ENCODE results near the gene IFT80.

IFT80 gene

DNA sequence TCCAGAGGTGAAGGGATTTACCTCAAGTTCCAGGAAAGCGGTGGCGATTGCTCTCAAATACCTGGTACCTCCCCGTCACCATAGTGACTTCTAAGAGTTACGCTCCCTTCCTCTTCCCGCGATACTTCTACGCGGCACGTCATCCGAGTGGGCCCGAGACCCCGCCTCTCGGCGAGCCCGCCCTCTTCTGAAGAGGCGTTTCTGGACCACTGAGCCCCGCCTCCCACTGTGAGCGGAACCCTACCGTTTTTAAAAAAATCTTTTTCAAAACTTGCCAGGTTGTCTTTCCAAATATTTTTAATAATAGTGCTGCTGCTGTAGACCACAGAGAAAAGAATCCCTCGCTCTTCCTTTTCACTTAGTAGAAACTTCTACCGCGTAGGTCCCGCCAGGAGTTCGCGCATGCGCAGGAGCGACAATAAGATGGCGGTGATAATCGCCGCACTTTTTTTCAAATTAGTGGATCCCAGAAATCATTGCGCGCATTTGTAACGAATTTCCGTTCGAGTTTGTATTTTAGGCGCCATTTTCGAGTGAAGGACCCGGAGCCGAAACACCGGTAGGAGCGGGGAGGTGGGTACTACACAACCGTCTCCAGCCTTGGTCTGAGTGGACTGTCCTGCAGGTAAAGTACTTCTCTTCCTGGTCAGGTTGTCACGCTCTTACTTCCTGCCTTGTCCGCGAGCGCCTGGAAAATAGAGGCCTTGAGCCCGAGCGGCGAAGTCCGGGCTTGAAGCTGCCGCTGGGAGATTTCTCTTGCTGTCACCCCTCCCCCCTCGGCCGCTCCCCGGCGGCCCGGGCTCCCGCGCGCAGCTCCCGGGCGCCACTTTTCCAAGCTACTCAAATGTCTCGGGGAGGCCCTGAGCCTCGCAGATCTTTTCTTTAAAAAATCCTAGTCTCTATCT lies at the start of gene IFT80, which contains the start of gene SMC4:
Gene IFT80 (minus strand): TSS at position 101 of the 905 bp plus-strand sequence. CDS start 14,625 bp downstream, outside the sequence.
Gene SMC4 (plus strand): TSS at position 526 of the 905 bp plus-strand sequence. CDS start 1,177 bp downstream, outside the sequence.
- TF ChIP-seq, protein P1, sequence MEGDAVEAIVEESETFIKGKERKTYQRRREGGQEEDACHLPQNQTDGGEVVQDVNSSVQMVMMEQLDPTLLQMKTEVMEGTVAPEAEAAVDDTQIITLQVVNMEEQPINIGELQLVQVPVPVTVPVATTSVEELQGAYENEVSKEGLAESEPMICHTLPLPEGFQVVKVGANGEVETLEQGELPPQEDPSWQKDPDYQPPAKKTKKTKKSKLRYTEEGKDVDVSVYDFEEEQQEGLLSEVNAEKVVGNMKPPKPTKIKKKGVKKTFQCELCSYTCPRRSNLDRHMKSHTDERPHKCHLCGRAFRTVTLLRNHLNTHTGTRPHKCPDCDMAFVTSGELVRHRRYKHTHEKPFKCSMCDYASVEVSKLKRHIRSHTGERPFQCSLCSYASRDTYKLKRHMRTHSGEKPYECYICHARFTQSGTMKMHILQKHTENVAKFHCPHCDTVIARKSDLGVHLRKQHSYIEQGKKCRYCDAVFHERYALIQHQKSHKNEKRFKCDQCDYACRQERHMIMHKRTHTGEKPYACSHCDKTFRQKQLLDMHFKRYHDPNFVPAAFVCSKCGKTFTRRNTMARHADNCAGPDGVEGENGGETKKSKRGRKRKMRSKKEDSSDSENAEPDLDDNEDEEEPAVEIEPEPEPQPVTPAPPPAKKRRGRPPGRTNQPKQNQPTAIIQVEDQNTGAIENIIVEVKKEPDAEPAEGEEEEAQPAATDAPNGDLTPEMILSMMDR (IDR thresholded peaks at IDR 0.05; ENCODE audit: low read depth, low read length): no peak
- H3K4me3 ChIP-seq (ENCODE audit: low read depth, low read length): peak within 1 kb of the TSS; percentile 83

DNA sequence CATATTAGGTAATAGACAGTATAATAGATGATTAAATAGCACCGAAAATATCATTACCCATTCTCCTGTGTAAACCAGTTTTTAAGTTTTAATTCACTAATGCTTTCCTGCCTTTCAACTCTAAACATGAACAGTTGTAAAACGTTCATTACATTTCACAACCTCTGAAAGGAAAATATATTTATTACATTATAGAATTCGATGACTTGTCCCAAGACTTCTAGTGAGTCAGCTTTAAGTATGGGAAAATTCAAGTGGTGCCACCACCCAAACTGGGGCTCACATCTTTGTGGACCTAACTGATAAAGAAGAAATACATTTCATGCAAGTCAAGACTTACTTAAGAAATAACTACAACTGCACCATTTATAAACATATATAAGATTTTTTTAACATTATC lies 48.5 kb upstream of the IFT80 start:
- H3K4me3 ChIP-seq (ENCODE audit: low read depth, low read length): peak overlapping the region; percentile 87
- TF ChIP-seq, protein P1 (IDR thresholded peaks at IDR 0.05; ENCODE audit: low read depth, low read length): no peak

DNA sequence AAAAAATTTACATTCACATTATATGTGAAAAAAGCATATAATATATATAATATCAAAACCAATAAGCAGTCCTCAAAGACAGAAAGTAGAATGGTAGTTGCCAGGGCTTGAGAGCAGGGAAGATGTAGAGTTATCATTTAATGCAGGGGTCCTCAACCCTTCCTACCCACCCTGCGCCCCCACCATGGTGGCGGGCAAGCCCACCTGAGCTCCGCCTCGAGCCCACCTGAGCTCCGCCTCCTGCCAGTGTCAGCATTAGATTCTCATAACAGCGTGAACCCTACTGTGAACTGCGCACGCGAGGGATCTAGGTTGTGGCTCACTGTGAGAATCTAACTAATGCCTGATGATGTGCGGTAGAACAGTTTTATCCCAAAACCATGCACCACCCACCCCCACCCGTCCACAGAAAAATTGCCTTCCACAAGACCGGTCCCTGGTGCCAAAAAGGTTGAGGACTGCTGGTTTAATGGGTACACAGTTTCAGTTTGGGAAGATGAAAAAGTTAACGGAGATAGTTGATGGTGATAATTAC lies 47.6 kb upstream of the IFT80 start:
- H3K4me3 ChIP-seq (ENCODE audit: low read depth, low read length): no peak overlapping the region
- TF ChIP-seq, protein P1 (IDR thresholded peaks at IDR 0.05; ENCODE audit: low read depth, low read length): no peak

DNA sequence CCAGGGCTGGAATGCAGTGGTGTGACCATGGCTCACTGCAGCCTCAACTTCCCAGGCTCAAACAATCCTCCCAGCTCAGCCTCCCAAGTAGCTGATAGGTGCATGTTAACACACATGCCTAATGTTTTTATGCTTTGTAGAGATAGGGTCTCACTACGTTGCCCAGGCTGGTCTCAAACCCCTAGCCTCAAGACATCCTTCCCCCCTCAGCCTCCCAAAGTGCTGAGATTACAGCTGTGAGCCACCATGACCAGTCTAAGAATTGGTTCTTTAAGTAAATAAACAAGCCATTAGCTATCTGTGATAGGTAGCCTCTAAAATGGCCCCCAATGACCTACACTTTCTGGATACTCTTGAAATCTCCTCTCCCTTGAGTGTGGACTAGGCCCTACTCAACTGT lies 46.8 kb upstream of the IFT80 start:
- no peak overlapping the region for H3K4me3 ChIP-seq (ENCODE audit: low read depth, low read length)
- TF ChIP-seq, protein P1 (IDR thresholded peaks at IDR 0.05; ENCODE audit: low read depth, low read length): no peak

DNA sequence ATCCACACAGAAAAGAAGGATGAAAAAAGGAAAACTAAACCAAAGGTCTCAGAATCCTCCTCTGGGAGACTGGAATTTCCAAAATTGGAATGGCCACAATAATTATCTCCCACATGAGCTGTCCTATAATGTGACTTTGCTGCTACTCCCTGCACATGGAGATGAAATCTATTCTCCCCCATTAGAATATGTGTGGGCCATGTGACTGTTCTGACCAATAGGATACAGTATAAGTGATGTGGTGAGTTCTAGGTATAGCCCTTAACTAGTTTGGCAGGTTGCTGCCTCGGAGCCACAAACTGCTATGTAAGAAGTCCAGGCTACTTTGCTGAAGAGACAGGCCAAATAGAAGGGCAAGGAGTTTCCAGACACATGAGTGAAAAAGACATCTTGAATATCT lies 45.4 kb upstream of the IFT80 start:
- no peak overlapping the region for H3K4me3 ChIP-seq (ENCODE audit: low read depth, low read length)
- TF ChIP-seq, protein P1 (IDR thresholded peaks at IDR 0.05; ENCODE audit: low read depth, low read length): no peak

DNA sequence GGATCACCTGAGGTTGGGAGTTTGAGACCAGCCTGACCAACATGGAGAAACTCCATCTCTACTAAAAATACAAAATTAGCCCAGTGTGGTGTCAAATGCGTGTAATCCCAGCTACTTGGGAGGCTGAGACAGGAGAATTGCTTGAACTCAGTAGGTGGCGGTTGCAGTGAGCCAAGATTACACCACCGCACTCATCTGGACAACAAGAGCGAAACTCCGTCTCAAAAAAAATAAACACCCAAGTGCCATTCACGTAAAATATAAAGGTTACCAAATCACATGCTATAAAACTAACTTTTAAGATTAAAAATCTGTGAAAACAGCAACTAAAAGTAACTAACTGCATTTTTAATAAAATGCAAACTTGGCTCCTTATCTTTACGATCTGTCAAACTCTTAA lies 41.7 kb upstream of the IFT80 start:
- TF ChIP-seq, protein P1 (IDR thresholded peaks at IDR 0.05; ENCODE audit: low read depth, low read length): no peak
- H3K4me3 ChIP-seq (ENCODE audit: low read depth, low read length): no peak overlapping the region

DNA sequence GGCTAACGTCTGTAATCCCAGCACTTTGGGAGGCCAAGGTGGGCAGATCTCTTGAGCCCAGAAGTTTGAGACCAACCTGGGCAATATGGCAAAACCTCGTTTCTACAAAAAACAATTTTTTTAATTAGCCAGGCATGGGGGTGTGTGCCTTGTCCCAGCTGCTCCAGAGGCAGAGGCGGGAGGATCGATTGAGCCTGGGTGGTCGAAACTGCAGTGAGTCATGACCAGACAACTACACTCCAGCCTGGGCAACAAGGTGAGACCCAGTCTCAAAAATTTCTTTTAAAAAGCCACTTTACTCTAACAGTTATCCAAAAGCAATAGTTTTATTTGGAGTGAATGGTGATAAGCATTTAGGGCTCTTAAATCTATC lies 38.0 kb upstream of the IFT80 start:
- no peak overlapping the region for H3K4me3 ChIP-seq (ENCODE audit: low read depth, low read length)
- TF ChIP-seq, protein P1 (IDR thresholded peaks at IDR 0.05; ENCODE audit: low read depth, low read length): no peak
